Stimulated activated naive CD8-positive, alpha-beta T cell treated with anti-CD3 and anti-CD28 coated beads, Interleukin-15, Interleukin-2, amounts not matched to agents 100 ng/mL and 50 ng/mL, for 24 hours (primary cell): Measurements from ENCODE around the gene CANT1.
"Not testable (repeated sequence)": the region's sequence is repeated elsewhere in the genome, so short reads cannot be mapped to it uniquely, and the experiment has no call there.

ENCODE experiments used
- H3K27ac Mint-ChIP-seq: one replicate; pipeline ENCODE4 v1.8.0; 2021; ENCODE audit warnings: mild to moderate bottlenecking, mixed read lengths
- H3K27me3 Mint-ChIP-seq: one replicate; pipeline ENCODE4 v1.8.0; 2021; ENCODE audit warnings: mixed read lengths
- H3K36me3 Mint-ChIP-seq: one replicate; pipeline ENCODE4 v1.8.0; 2021; ENCODE audit warnings: low read depth, mixed read lengths
- H3K4me1 Mint-ChIP-seq: one replicate; pipeline ENCODE4 v1.8.0; 2021; ENCODE audit warnings: low read depth, mixed read lengths
- H3K4me3 Mint-ChIP-seq: one replicate; pipeline ENCODE4 v1.8.0; 2021; ENCODE audit warnings: mild to moderate bottlenecking, mixed read lengths
- H3K9me3 Mint-ChIP-seq: one replicate; pipeline ENCODE4 v1.8.0; 2021; ENCODE audit warnings: mixed read lengths

Gene CANT1

GRCh38 chr17:78973792-78974520 lies 35.6 kb downstream of the CANT1 start:
- Mint-ChIP-seq H3K9me3 (no peaks in the 10 kb centered on the region), H3K4me1 (peaks cover 21% of the 10 kb centered on the region), H3K27ac (no peak overlapping the region), H3K36me3 (no peaks in the 10 kb centered on the region), H3K4me3 (no peak overlapping the region), H3K27me3 (no peaks in the 10 kb centered on the region)

- no peak overlapping the region for H3K27ac Mint-ChIP-seq
- H3K27me3 Mint-ChIP-seq = no peaks in the 10 kb centered on the region
- no peaks in the 10 kb centered on the region for H3K36me3 Mint-ChIP-seq
- H3K4me3 Mint-ChIP-seq = no peak overlapping the region
- H3K4me1 Mint-ChIP-seq = peaks cover 18% of the 10 kb centered on the region
- H3K9me3 Mint-ChIP-seq = no peaks in the 10 kb centered on the region
These were observed 36.4 kb downstream of the CANT1 start for GRCh38 chr17:78973196-78973595.

GRCh38 chr17:78972507-78973105 lies 37.0 kb downstream of the CANT1 start:
- Mint-ChIP-seq H3K4me1 (peaks cover 12% of the 10 kb centered on the region), H3K27me3 (no peaks in the 10 kb centered on the region), H3K36me3 (no peaks in the 10 kb centered on the region), H3K9me3 (no peaks in the 10 kb centered on the region), H3K4me3 (no peak overlapping the region), H3K27ac (no peak overlapping the region)

GRCh38 chr17:78971756-78972506 lies 37.6 kb downstream of the CANT1 start:
- no peaks in the 10 kb centered on the region for H3K36me3 Mint-ChIP-seq
- H3K4me1 Mint-ChIP-seq = peaks cover 7% of the 10 kb centered on the region
- H3K4me3 Mint-ChIP-seq = no peak overlapping the region
- no peak overlapping the region for H3K27ac Mint-ChIP-seq
- no peaks in the 10 kb centered on the region for H3K27me3 Mint-ChIP-seq
- no peaks in the 10 kb centered on the region for H3K9me3 Mint-ChIP-seq

GRCh38 chr17:78970834-78971755 lies 38.5 kb downstream of the CANT1 start:
- Mint-ChIP-seq H3K27me3 (no peaks in the 10 kb centered on the region), H3K9me3 (no peaks in the 10 kb centered on the region), H3K36me3 (no peaks in the 10 kb centered on the region), H3K4me1 (peaks cover 7% of the 10 kb centered on the region), H3K4me3 (no peak overlapping the region), H3K27ac (no peak overlapping the region)

GRCh38 chr17:78969865-78970264 lies 39.7 kb downstream of the CANT1 start:
- Mint-ChIP-seq H3K36me3 (no peaks in the 10 kb centered on the region), H3K27me3 (no peaks in the 10 kb centered on the region), H3K9me3 (no peaks in the 10 kb centered on the region), H3K4me1 (peaks cover 7% of the 10 kb centered on the region), H3K27ac (no peak overlapping the region), H3K4me3 (no peak overlapping the region)

GRCh38 chr17:78967782-78968362 lies 41.7 kb downstream of the CANT1 start:
- H3K36me3 Mint-ChIP-seq = no peaks in the 10 kb centered on the region
- H3K4me3 Mint-ChIP-seq = no peak overlapping the region
- H3K4me1 Mint-ChIP-seq = peaks cover 7% of the 10 kb centered on the region
- no peak overlapping the region for H3K27ac Mint-ChIP-seq
- no peaks in the 10 kb centered on the region for H3K27me3 Mint-ChIP-seq
- no peaks in the 10 kb centered on the region for H3K9me3 Mint-ChIP-seq

- Mint-ChIP-seq H3K36me3 (no peaks in the 10 kb centered on the region), H3K27ac (no peak overlapping the region), H3K9me3 (no peaks in the 10 kb centered on the region), H3K4me3 (no peak overlapping the region), H3K27me3 (no peaks in the 10 kb centered on the region), H3K4me1 (peaks cover 7% of the 10 kb centered on the region)
These were observed 42.5 kb downstream of the CANT1 start for GRCh38 chr17:78966910-78967600.

- H3K27ac Mint-ChIP-seq = no peak overlapping the region
- H3K4me3 Mint-ChIP-seq = no peak overlapping the region
- H3K27me3 Mint-ChIP-seq = no peaks in the 10 kb centered on the region
- peaks cover 4% of the 10 kb centered on the region for H3K4me1 Mint-ChIP-seq
- H3K36me3 Mint-ChIP-seq = no peaks in the 10 kb centered on the region
- H3K9me3 Mint-ChIP-seq = no peaks in the 10 kb centered on the region
These were observed 43.3 kb downstream of the CANT1 start for GRCh38 chr17:78966123-78966813.

- Mint-ChIP-seq H3K27me3 (no peaks in the 10 kb centered on the region), H3K4me3 (no peak overlapping the region), H3K36me3 (no peaks in the 10 kb centered on the region), H3K4me1 (no peaks in the 10 kb centered on the region), H3K27ac (no peak overlapping the region), H3K9me3 (no peaks in the 10 kb centered on the region)
These were observed 44.1 kb downstream of the CANT1 start for GRCh38 chr17:78965491-78965924.

- no peak overlapping the region for H3K4me3 Mint-ChIP-seq
These were observed 46.2 kb downstream of the CANT1 start for GRCh38 chr17:78963378-78963777.

GRCh38 chr17:78962984-78963348 lies 46.6 kb downstream of the CANT1 start:
- not testable (repeated sequence) for H3K4me1 Mint-ChIP-seq, H3K9me3 Mint-ChIP-seq, H3K4me3 Mint-ChIP-seq, H3K27me3 Mint-ChIP-seq, H3K27ac Mint-ChIP-seq, H3K36me3 Mint-ChIP-seq

More at GRCh38 chr17:78963378-78963777, 46.2 kb downstream of the CANT1 start:
- Mint-ChIP-seq H3K27me3 (no peaks in the 10 kb centered on the region), H3K27ac (no peak overlapping the region), H3K4me1 (no peaks in the 10 kb centered on the region), H3K9me3 (no peaks in the 10 kb centered on the region), H3K36me3 (no peaks in the 10 kb centered on the region)

GRCh38 chr17:78962345-78962983 lies 47.1 kb downstream of the CANT1 start:
- Mint-ChIP-seq H3K27ac (no peak overlapping the region), H3K36me3 (no peaks in the 10 kb centered on the region), H3K27me3 (no peaks in the 10 kb centered on the region), H3K4me3 (no peak overlapping the region), H3K4me1 (no peaks in the 10 kb centered on the region), H3K9me3 (no peaks in the 10 kb centered on the region)
